K562 (cell line): Measurements from ENCODE around the gene NLE1. TPM values are rescaled to one million over a fixed set of nuclear protein-coding genes. Genes with fewer than 3 reads are reported as not detected.

Experiments used
- EGR1 ChIP-seq: fragments of 450-650 bp; conservative IDR thresholded peaks from 2 replicates; pipeline ENCODE4 v1.6.1; 2017; ENCODE audit warnings: mild to moderate bottlenecking
- ETV5 ChIP-seq: sonication (generic); formaldehyde crosslinking; IDR thresholded peaks from 2 replicates; pipeline ENCODE4 v1.4.0; 2020; ENCODE audit warnings: low read depth, mild to moderate bottlenecking, missing genetic modification reagents
- EZH2 ChIP-seq: IDR thresholded peaks from 2 replicates; pipeline ENCODE4 v1.6.1; 2012; ENCODE audit warnings: low read depth, mild to moderate bottlenecking, inconsistent platforms, low read length, borderline replicate concordance
- HINFP ChIP-seq: fragments of 450-650 bp; conservative IDR thresholded peaks from 2 replicates; pipeline ENCODE4 v1.6.1; 2016; ENCODE audit warnings: missing genetic modification characterization, low read depth, mild to moderate bottlenecking, control low read depth, missing compliant biosample characterization
- IFI16 ChIP-seq: fragments of 250-450 bp; sonication (Bioruptor Pico); IDR thresholded peaks from 2 replicates; pipeline ENCODE4 v2.1.2; 2022; ENCODE audit warnings: mild to moderate bottlenecking, inconsistent platforms
- LCOR ChIP-seq: sonication (generic); formaldehyde crosslinking; IDR thresholded peaks from 2 replicates; pipeline ENCODE4 v1.8.0; 2022; ENCODE audit warnings: mild to moderate bottlenecking, missing genetic modification reagents
- MAZ ChIP-seq, 2 experiments: fragments of 450-650 bp in 1 of 2; sonication (generic) in 1 of 2; formaldehyde crosslinking; IDR thresholded peaks in 1 of 2; conservative IDR thresholded peaks in 1 of 2; 2 replicates each; pipeline versions ENCODE4 v1.4.0 to v1.5.0; 2020; ENCODE audit warnings: mild to moderate bottlenecking in 1 of 2, missing genetic modification reagents in 1 of 2
- MCM5 ChIP-seq: fragments of 450-650 bp; IDR thresholded peaks from 2 replicates; pipeline ENCODE4 v1.6.1; 2016; ENCODE audit warnings: low read depth
- MYBL2 ChIP-seq, 2 experiments: fragments of 450-650 bp in 1 of 2; sonication (generic) in 1 of 2; formaldehyde crosslinking in 1 of 2; IDR thresholded peaks; 2 replicates each; pipeline versions ENCODE4 v1.6.1 to v1.8.1; 2017 to 2022; ENCODE audit warnings: borderline replicate concordance in 1 of 2, inconsistent platforms in 1 of 2, low read depth in 1 of 2, mild to moderate bottlenecking in 1 of 2, missing genetic modification reagents in 1 of 2, moderate library complexity in 1 of 2
- POLR3A ChIP-seq: IDR thresholded peaks from 2 replicates; pipeline ENCODE4 v1.6.1; 2011; ENCODE audit warnings: borderline replicate concordance, mild to moderate bottlenecking, moderate library complexity; ENCODE audit not compliant: insufficient read length, insufficient read depth; ENCODE audit errors: extremely low read depth
- PRDM10 ChIP-seq: fragments of 450-650 bp; IDR thresholded peaks from 2 replicates; pipeline ENCODE4 v1.6.1; 2018; ENCODE audit not compliant: partially characterized antibody
- SMAD2 ChIP-seq: fragments of 150-350 bp; IDR thresholded peaks from 2 replicates; pipeline ENCODE4 v1.6.1; 2014; ENCODE audit warnings: low read depth, mild to moderate bottlenecking, low read length
- STAT5A ChIP-seq: IDR thresholded peaks from 2 replicates; pipeline ENCODE4 v1.6.1; 2012; ENCODE audit warnings: low read length, inconsistent platforms, borderline replicate concordance
- XRCC4 ChIP-seq: IDR thresholded peaks from one replicate; pipeline ENCODE4 v1.6.1; 2011; ENCODE audit not compliant: insufficient read depth, insufficient read length; ENCODE audit errors: extremely low read depth
- ZBTB7A ChIP-seq: IDR thresholded peaks from 2 replicates; pipeline ENCODE4 v1.6.1; 2011; ENCODE audit warnings: low read depth, mild to moderate bottlenecking, low read length, moderate library complexity, borderline replicate concordance; ENCODE audit not compliant: control insufficient read depth
- ZNF239 ChIP-seq: fragments of 250-450 bp; sonication (Bioruptor Pico); IDR thresholded peaks from 2 replicates; pipeline ENCODE4 v1.4.0; 2020; ENCODE audit warnings: mild to moderate bottlenecking
- ZNF586 ChIP-seq: fragments of 450-650 bp; formaldehyde crosslinking; conservative IDR thresholded peaks from 2 replicates; pipeline ENCODE4 v1.4.0; 2020; ENCODE audit warnings: mild to moderate bottlenecking, moderate library complexity
- ZNF717 ChIP-seq: fragments of 250-450 bp; sonication (Bioruptor Pico); IDR thresholded peaks from 2 replicates; pipeline ENCODE4 v1.5.0; 2021
- ZNF766 ChIP-seq: fragments of 200-800 bp; sonication (Bioruptor generic); conservative IDR thresholded peaks from 2 replicates; pipeline ENCODE4 v1.6.1; 2016; ENCODE audit warnings: missing genetic modification characterization, missing compliant biosample characterization
- polyA plus RNA-seq, 8 experiments: library from polyadenylated mRNA; depleted of rRNA in 4 of 8; stranded (reverse) in 5 of 8; unstranded in 3 of 8; fragments of >200 nt; fragmentation: Nextera tagmentation in 2 of 8; fragmentation: Illumina TruSeq in 1 of 8; extraction: Ambion mirVana in 2 of 8; extraction: Trizol in 1 of 8; gene quantifications; 2 replicates each; pipeline versions ENCODE4 v1.2.1 to v1.2.3, GENCODE V29; 2011 to 2014; ENCODE audit warnings: inconsistent platforms in 1 of 8, missing spikeins in 1 of 8
- total RNA-seq, 7 experiments: library from RNA; depleted of rRNA in 6 of 7; stranded (reverse); fragments of >200 nt in 6 of 7; fragmentation: Illumina TruSeq in 2 of 7; extraction: Trizol in 2 of 7; gene quantifications; 2 replicates each; pipeline versions ENCODE4 v1.2.1 to v1.2.3, GENCODE V29; 2011 to 2021; ENCODE audit warnings: low replicate concordance in 1 of 7
- TF ChIP-seq, protein P1 (sequence below): fragments of 250-450 bp; sonication (Bioruptor Pico); IDR thresholded peaks from 2 replicates; pipeline ENCODE4 v1.5.0; 2022; ENCODE audit warnings: mild to moderate bottlenecking

NLE1 gene
- total and polyA plus RNA-seq, 9 of the 15 experiments (the other 6 are each of a cell fraction or from before 2014, with no cell fraction given) = 3.8 to 69.0 (median 29.4) TPM

- TF ChIP-seq, protein P1, sequence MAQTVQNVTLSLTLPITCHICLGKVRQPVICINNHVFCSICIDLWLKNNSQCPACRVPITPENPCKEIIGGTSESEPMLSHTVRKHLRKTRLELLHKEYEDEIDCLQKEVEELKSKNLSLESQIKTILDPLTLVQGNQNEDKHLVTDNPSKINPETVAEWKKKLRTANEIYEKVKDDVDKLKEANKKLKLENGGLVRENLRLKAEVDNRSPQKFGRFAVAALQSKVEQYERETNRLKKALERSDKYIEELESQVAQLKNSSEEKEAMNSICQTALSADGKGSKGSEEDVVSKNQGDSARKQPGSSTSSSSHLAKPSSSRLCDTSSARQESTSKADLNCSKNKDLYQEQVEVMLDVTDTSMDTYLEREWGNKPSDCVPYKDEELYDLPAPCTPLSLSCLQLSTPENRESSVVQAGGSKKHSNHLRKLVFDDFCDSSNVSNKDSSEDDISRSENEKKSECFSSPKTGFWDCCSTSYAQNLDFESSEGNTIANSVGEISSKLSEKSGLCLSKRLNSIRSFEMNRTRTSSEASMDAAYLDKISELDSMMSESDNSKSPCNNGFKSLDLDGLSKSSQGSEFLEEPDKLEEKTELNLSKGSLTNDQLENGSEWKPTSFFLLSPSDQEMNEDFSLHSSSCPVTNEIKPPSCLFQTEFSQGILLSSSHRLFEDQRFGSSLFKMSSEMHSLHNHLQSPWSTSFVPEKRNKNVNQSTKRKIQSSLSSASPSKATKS (CRISPR knock-in tag) = no peak
- TF ChIP-seq ZNF766 (no peak), MCM5 (no peak), ZNF239 (CRISPR knock-in tag) (no peak), PRDM10 (no peak), ZNF717 (CRISPR knock-in tag) (no peak), ZBTB7A (peak; percentile 97), XRCC4 (no peak), ETV5 (CRISPR knock-in tag) (no peak), STAT5A (no peak), MYBL2 (IDR thresholded peaks at IDR 0.05; ENCODE audit: low read depth) (no peak), MYBL2 (CRISPR knock-in tag; IDR thresholded peaks at IDR 0.05; ENCODE audit: borderline replicate concordance) (no peak), POLR3A (no peak), EGR1 (peak; percentile 9; the same call in 1 of the 2 replicates), SMAD2 (no peak), IFI16 (no peak), ZNF586 (no peak), LCOR (CRISPR knock-in tag) (no peak), EZH2 (no peak), MAZ (CRISPR knock-in tag; conservative IDR thresholded peaks at IDR 0.05 in 1 of 2, IDR thresholded peaks at IDR 0.05 in 1 of 2) (peak; percentile 51 to 77; a peak in 2 of 4 replicates), HINFP (tag) (no peak)
These were observed 22.5 kb downstream of the NLE1 start, which contains the start of gene RAD51D (continued) for GRCh38 chr17:35119370-35120165.
